Islet precursor cell (in vitro differentiated cells): ENCODE measurements around the gene MAML3.
A peak's percentile ranks its signal among the peaks of the same experiment; 100 is the strongest.

ENCODE experiments used
- DNase-seq: peaks from one replicate; pipeline ENCODE4 v3.0.0-alpha.2; 2018

Gene MAML3

GRCh38 chr4:140153718-140154571 lies at the start of gene MAML3:
MAML3 (minus strand) TSS chr4:140154184; CDS start chr4:140153327, 857 bp downstream.
- DNase-seq = peak; percentile 98

GRCh38 chr4:140198942-140199341 lies 45.0 kb upstream of the MAML3 start:
- DNase-seq = no peak

DNA sequence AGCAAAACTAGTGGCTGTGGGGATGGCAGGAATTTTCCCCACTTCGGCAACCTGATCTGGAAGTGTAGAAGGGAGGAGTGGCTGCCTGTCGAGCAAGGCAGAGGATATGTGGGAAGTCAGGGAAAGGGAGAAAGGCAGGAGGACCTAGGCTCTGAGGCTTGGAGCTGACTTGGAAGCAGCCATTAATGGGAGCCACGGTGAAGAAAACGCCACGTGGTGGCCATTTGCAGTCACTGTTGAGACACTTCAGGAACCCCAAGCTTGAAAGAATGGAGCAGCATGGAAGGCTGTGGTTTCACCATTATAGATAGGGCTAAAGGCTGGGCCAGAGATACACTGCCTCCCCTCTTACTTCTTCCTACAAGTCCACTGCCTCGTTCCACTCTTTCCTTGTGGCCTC lies 41.8 kb upstream of the MAML3 start:
- no peak for DNase-seq

DNA sequence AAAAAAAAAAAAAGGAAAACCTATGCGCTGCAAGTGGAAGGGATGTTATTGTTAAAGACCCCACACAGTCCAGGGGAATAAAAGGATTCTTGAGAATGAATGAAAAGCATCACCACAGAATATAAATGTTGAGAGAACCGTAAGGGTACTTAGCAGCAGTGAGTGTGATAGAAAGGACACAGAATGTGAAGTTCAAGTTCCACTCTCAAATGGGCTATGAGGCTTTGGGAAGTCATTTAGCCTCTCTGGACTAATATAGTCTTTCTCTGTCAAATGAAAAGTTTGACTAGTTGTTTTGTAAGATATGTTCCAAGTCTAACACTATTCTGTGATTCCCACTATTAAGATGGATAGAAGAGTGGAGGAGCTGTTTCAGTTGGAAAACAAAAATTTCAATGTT lies 35.8 kb upstream of the MAML3 start:
- no peak for DNase-seq

DNA sequence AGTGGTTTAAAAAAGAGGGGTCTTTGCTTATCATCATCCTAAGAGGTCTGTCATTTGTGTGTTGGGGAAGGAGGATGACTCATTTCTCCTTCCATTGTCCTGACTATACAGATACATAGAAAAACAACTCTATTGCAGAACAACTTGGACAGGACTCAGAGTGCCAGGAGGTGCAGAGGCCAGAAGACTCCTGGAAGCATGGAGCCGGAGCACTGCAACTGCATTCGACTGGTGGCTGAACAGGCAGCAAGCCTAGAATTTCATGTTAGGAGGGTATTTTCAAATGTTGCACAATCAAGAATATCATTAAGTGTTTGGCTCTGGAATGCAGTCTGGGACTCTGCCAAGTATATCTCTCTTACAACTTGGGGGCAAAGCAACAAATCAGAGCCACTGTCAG lies 35.0 kb upstream of the MAML3 start:
- DNase-seq = no peak

DNA sequence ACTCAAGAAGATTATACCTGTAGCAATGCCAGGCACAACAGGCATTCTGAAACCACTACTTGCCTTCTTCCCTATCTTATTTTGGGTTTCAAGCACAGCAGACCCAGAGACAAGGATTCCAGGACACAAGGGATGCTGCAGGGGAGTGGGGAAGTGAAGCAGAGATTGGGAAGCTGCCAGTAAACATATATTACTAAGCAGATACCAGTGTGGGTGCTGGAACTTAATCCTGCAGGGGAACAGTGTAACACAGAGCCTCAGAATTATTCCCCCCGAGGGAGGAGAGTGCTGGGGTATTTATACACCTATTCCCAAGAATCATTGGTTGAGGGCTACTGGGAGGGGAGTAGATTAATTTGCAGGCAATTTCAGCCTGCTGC lies 33.3 kb upstream of the MAML3 start:
- DNase-seq = no peak

DNA sequence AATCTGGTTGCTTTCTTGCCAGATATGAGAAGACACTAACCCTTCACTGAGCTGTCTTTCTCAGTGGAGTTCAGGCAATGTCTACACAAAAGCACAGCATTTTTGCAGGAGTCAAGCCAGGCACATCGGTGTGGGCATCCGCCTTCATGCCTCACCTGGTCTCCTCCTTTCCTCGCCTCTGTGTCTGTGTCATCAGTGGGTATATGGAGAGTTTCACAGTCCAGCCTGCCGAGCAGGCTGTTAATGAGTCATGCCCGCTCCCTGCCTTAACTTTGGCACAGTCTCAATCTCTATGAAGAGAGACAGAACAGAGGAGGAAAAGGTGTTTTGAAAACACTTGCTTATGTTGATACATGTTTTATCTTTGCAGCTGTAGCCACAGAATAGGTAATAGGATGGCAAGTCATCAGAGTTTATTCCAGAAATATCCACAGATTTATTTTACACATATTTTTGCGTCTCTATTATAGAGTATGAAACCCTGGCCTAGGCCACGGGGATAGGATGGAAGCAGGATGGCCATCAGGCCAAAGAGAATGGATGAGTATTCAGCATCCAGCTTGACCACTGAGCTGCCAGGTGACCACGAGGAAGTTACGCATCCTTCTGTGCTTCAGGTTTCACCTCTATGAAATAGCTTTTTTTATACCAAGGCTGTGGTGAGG lies 32.8 kb upstream of the MAML3 start:
- DNase-seq = no peak

GRCh38 chr4:140186082-140186438 lies 32.1 kb upstream of the MAML3 start:
- DNase-seq = no peak

- DNase-seq = no peak
Measured at GRCh38 chr4:140185412-140186081, 31.6 kb upstream of the MAML3 start.

DNA sequence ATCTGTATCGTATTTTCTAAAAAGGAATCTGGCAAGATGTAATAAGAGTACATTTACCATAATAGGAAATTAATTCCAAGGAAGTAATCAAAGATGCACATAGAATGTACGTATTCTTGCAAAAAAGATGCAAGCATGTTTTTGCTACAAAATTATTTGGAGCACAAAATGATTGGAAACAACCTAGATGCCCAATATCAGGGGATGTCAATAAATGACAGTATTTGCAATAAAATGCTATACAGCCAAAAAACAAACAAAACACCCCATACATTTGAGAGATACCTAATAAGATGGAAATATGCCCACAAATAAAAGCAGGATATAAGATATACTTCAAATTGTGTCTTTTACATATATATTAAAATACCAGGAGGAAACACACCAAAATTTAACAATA lies 29.3 kb upstream of the MAML3 start:
- DNase-seq = no peak

DNA sequence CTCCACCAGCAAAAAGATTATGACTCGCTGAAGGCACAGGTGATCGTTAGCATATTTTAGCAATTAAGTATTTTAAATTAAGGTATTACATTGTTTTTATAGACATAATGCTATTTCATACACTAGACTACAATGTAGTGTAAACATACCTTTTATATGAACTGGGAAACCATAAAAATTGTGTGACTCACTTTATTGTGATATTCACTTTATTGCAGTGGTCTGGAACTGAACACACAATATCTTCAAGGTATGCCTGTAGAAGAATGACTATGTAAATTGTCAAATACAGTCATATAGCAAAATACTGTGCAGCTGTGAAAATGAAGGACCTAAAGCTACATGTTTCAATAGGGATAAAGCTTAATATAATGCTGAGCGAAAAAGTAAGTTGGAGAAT lies 26.6 kb upstream of the MAML3 start:
- DNase-seq = no peak

DNA sequence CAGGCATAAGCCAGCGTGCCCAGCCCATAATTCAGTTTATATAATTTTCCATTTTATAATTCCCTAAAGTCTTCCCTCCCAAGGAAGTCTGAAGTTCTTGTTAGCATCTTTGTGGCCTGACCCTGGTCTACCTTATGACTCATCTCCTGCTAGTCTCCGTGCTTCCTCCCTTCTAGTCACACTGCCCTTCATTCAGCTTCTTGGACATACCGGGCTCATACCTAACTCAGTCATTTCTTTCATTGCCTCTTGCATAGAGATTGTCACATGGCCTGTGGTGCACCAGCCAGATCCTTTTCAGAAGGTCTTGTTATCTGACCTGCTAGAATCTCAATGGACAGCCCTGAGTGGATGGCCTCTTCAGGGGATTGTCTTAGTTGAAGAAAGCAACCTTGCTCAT lies 22.8 kb upstream of the MAML3 start:
- no peak for DNase-seq

DNA sequence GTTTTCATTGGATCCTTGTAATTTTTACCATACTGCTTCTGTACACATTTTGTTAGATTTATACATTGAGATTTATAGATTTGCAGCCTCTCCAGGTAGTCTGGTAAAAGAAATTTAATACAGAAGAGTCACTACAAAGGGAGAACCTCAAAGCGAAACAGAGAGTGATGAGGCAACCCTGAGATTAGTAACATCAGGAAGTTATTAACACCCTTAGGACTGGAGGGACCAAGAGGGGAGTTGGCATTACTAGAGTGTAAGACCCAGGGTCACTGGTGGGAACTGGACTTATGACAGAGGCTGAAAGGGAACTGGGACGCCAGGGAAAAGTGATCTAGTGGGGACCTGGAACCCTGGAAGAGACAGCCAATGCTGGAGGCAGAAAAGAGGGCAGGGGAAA lies 20.6 kb upstream of the MAML3 start:
- DNase-seq = no peak

GRCh38 chr4:140172960-140173359 lies 19.0 kb upstream of the MAML3 start:
- DNase-seq = no peak

- DNase-seq = no peak
Measured at GRCh38 chr4:140170299-140170698, 16.3 kb upstream of the MAML3 start.

DNA sequence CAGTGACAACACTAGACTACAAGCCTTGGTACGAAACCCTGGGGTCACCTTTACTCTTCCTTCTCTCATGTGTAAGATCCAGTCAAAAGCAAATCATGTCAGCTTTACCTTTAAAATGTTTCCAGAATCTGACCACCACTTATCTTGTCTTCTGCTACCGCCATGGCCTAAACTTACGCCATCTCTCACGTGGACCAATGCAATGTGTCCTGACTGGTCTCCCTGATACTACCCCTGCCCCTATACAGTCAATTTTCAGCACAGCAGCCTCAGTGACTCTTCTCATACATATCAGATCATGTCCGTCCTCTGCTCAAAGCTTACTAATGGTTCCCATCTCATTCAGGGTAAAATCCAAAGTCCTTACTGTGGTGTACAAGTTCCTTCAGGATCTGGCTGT lies 15.0 kb upstream of the MAML3 start:
- no peak for DNase-seq

- peak; percentile 64 for DNase-seq
Measured at GRCh38 chr4:140168474-140168873, 14.5 kb upstream of the MAML3 start.

DNA sequence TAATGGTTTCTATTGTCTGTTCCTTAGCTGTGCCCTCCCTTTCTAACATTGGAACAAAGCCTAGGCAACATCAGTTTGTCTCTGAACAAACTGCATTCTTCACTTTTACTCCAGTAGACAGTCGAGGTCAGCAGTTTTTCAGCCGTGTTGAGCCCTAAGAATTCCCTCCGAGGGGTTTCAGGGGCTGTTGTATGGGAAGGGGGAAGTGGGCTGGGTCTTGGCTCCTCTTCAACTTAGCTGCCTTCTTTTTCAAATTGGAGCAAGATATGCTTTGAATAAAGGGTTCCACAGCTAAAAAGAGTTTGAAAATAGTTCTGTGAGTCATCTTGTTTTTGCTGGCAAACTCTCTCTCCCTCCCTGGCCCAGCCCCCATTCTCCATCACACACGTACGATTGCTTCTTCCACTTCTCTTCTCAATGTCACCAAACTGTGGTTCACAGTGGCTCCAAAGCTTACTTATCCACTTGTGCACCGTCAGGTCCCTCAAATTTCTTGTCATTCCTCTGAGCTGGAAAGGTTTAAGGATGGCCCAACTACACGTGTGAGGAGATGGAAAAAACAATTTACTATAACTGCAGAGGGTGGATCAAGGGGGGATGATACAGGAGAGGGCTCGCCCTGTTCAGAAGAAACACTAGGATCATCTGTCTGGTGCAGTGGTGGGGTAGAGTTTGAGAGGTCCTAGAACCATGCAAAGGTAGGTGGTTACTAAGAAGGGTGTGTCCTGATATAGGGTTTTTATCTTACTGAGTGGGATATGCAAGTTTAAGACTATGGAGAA lies 9.2 kb upstream of the MAML3 start:
- DNase-seq = no peak

- DNase-seq = no peak
Measured at GRCh38 chr4:140162596-140162995, 8.6 kb upstream of the MAML3 start.

DNA sequence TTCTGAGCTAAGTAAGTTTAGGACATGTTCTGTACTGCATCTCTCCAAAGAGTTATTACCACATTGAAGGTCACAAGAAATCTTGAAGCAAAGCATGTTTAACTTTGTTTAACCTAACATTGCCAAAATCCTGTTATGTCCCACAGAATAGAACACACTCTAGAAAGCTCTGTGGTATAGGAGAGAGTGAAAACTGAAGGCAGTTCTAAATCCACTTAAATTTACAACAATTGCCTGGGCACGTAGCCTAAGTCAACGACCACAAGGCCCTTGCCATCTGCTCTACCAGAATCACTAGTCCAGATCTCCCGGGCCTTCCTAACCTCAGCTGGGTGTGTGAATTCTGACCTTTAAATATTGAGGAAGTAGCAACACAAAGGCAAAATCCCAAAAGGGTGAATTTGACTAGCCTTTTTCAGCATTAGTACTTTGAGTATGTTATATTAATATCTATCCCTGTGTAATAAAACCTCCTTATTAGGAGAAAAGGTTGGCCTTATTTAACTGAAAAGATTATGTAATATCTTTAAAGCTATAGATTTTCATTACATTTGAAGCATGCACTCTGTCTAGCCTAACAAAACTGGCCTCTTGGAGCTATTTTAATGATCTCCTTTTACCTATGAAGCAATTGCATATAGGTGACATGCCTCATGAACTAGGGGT lies 4.5 kb upstream of the MAML3 start:
- DNase-seq = no peak

GRCh38 chr4:140157341-140157740 lies 3.4 kb upstream of the MAML3 start:
- no peak for DNase-seq

DNA sequence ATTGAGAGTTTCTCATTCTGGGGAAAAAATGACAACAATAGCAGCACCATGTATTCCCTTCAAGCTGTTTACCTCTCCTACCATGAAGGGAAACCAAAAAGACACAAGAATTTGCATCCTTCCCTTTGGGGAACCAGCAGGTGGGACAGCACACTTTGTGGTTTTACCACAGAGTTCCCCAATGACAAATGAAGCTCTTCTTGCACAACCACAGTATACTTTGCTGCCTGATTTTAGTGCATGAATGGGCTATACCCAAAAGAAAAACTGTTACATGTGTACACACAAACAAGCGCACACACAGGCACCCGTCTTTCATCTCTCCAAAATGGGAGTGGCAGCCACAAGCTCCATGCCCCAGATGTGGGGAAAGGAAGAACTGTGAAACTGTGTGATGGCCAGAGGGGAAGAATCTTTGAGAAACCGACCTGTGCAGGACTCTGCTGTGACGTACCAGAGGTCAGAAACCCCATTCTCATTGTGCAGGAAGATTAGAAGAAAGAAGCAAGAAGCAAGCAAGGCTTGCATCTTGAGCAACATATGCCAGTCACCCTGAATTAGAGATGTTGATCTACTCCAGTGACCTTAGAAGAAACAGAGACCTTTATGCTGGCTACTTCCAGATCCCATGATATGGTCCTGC lies 2.7 kb upstream of the MAML3 start:
- DNase-seq = no peak
